ENCODE measurements around the gene AOAH.

- TF ChIP-seq CTCF (IDR thresholded peaks at IDR 0.05; ENCODE audit: low read length) (no peak), EZH2 (optimal IDR thresholded peaks at IDR 0.05; ENCODE audit: low read depth, low read length) (no peak)
Measured at GRCh38 chr7:36653663-36654355, 70.5 kb downstream of the AOAH start.
